WTC11 (cell line): ENCODE measurements around the gene GUCY2D. TPM values are rescaled to one million over a fixed set of nuclear protein-coding genes. Genes with fewer than 3 reads are reported as not detected.

ENCODE experiments used
- ATAC-seq: fragments of 200-7000 bp; cut with Tn5 transposase; 2 replicates; pipeline ENCODE4 v1.10.0; 2021; ENCODE audit warnings: mild to moderate bottlenecking, moderate library complexity
- CTCF ChIA-PET: fragments of 300-600 bp; sonication (Branson Sonifier 250); formaldehyde crosslinking; loops from one replicate; lab custom pipeline; 2021; ENCODE audit warnings: antibody characterized with exemption; lab: Charles Lee
- POLR2A ChIA-PET: fragments of 350-600 bp; sonication (Branson Sonifier 250); formaldehyde crosslinking; loops from one replicate; lab custom pipeline; 2021; ENCODE audit warnings: antibody characterized with exemption; lab: Charles Lee
- DNase-seq: peaks from one replicate; pipeline ENCODE4 v3.0.0; 2021; ENCODE audit warnings: low spot score
- H3K27ac Mint-ChIP-seq: 2 replicates; pipeline ENCODE4 v1.8.0; 2021; ENCODE audit warnings: mixed read lengths
- H3K27me3 Mint-ChIP-seq: 2 replicates; pipeline ENCODE4 v1.8.0; 2021; ENCODE audit warnings: low read depth, mild to moderate bottlenecking, moderate library complexity, mixed read lengths
- H3K36me3 Mint-ChIP-seq: 2 replicates; pipeline ENCODE4 v1.8.0; 2021; ENCODE audit warnings: mixed read lengths
- H3K4me1 Mint-ChIP-seq: 2 replicates; pipeline ENCODE4 v1.8.0; 2022; ENCODE audit warnings: mixed read lengths
- H3K4me3 Mint-ChIP-seq: 2 replicates; pipeline ENCODE4 v1.8.0; 2021; ENCODE audit warnings: mild to moderate bottlenecking, moderate library complexity, mixed read lengths
- H3K9me3 Mint-ChIP-seq: 2 replicates; pipeline ENCODE4 v1.8.0; 2021; ENCODE audit warnings: mixed read lengths
- CREB1 ChIP-seq: sonication (generic); formaldehyde crosslinking; IDR thresholded peaks from 2 replicates; pipeline ENCODE4 v1.8.0; 2023; ENCODE audit warnings: mild to moderate bottlenecking, missing genetic modification reagents
- ELF4 ChIP-seq: sonication (generic); formaldehyde crosslinking; IDR thresholded peaks from 2 replicates; pipeline ENCODE4 v1.8.1; 2022; ENCODE audit warnings: low read depth, mild to moderate bottlenecking, moderate library complexity, missing genetic modification reagents
- JAZF1 ChIP-seq: fragments of 250-450 bp; sonication (Bioruptor Pico); IDR thresholded peaks from 2 replicates; pipeline ENCODE4 v1.9.0; 2021; ENCODE audit warnings: moderate library complexity, mild to moderate bottlenecking, inconsistent platforms
- PRDM15 ChIP-seq: sonication (generic); formaldehyde crosslinking; IDR thresholded peaks from 2 replicates; pipeline ENCODE4 v1.8.0; 2022; ENCODE audit warnings: missing genetic modification reagents
- PRRX2 ChIP-seq: fragments of 250-450 bp; sonication (Bioruptor Pico); IDR thresholded peaks from 2 replicates; pipeline ENCODE4 v1.8.0; 2021; ENCODE audit warnings: mild to moderate bottlenecking
- ZNF121 ChIP-seq: sonication (generic); formaldehyde crosslinking; IDR thresholded peaks from 2 replicates; pipeline ENCODE4 v1.8.0; 2023; ENCODE audit warnings: missing genetic modification reagents
- ZNF396 ChIP-seq: fragments of 250-450 bp; sonication (Bioruptor Pico); IDR thresholded peaks from 2 replicates; pipeline ENCODE4 v1.8.0; 2021; ENCODE audit warnings: mild to moderate bottlenecking, moderate library complexity, borderline replicate concordance
- ZNF512 ChIP-seq: sonication (generic); formaldehyde crosslinking; IDR thresholded peaks from 2 replicates; pipeline ENCODE4 v1.8.1; 2022; ENCODE audit warnings: missing genetic modification reagents, borderline replicate concordance
- total RNA-seq: library from RNA; stranded (reverse); gene quantifications from 3 replicates; pipeline ENCODE4 v1.2.3, GENCODE V29; 2021
- TF ChIP-seq, protein P1 (sequence below): sonication (generic); formaldehyde crosslinking; IDR thresholded peaks from 2 replicates; pipeline ENCODE4 v1.8.1; 2023; ENCODE audit warnings: mild to moderate bottlenecking, missing genetic modification reagents
- TF ChIP-seq, protein P2 (sequence below): fragments of 200-600 bp; IDR thresholded peaks from 2 replicates; pipeline ENCODE4 v1.8.0; 2022; ENCODE audit warnings: antibody characterized with exemption
- TF ChIP-seq, protein P3 (sequence below): sonication (generic); formaldehyde crosslinking; IDR thresholded peaks from 2 replicates; pipeline ENCODE4 v1.8.0; 2023; ENCODE audit warnings: mild to moderate bottlenecking, missing genetic modification reagents

The GUCY2D gene
- total RNA-seq, 1 experiment from 2014 or later, result 0.87 TPM

GRCh38 chr17:7993972-7994589 is 8.3 kb upstream of the GUCY2D start:
- Mint-ChIP-seq H3K27me3 (peaks cover 28% of the 10 kb centered on the region), H3K27ac (no peak overlapping the region), H3K36me3 (peaks cover 3% of the 10 kb centered on the region; the same call in 1 of the 2 replicates), H3K4me1 (peaks cover 12% of the 10 kb centered on the region), H3K9me3 (peaks cover 7% of the 10 kb centered on the region; the same call in 1 of the 2 replicates), H3K4me3 (no peak overlapping the region)
- POLR2A ChIA-PET, result no interaction called here
- ATAC-seq, result no peak
- TF ChIP-seq, protein P1, sequence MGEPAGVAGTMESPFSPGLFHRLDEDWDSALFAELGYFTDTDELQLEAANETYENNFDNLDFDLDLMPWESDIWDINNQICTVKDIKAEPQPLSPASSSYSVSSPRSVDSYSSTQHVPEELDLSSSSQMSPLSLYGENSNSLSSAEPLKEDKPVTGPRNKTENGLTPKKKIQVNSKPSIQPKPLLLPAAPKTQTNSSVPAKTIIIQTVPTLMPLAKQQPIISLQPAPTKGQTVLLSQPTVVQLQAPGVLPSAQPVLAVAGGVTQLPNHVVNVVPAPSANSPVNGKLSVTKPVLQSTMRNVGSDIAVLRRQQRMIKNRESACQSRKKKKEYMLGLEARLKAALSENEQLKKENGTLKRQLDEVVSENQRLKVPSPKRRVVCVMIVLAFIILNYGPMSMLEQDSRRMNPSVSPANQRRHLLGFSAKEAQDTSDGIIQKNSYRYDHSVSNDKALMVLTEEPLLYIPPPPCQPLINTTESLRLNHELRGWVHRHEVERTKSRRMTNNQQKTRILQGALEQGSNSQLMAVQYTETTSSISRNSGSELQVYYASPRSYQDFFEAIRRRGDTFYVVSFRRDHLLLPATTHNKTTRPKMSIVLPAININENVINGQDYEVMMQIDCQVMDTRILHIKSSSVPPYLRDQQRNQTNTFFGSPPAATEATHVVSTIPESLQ (CRISPR knock-in tag), result no peak
- no peak for TF ChIP-seq ZNF396 (CRISPR knock-in tag)
- TF ChIP-seq PRRX2 (CRISPR knock-in tag), result no peak
- TF ChIP-seq, protein P2, sequence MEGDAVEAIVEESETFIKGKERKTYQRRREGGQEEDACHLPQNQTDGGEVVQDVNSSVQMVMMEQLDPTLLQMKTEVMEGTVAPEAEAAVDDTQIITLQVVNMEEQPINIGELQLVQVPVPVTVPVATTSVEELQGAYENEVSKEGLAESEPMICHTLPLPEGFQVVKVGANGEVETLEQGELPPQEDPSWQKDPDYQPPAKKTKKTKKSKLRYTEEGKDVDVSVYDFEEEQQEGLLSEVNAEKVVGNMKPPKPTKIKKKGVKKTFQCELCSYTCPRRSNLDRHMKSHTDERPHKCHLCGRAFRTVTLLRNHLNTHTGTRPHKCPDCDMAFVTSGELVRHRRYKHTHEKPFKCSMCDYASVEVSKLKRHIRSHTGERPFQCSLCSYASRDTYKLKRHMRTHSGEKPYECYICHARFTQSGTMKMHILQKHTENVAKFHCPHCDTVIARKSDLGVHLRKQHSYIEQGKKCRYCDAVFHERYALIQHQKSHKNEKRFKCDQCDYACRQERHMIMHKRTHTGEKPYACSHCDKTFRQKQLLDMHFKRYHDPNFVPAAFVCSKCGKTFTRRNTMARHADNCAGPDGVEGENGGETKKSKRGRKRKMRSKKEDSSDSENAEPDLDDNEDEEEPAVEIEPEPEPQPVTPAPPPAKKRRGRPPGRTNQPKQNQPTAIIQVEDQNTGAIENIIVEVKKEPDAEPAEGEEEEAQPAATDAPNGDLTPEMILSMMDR, result no peak
- no peak for TF ChIP-seq ELF4 (CRISPR knock-in tag)
- no peak for TF ChIP-seq ZNF121 (CRISPR knock-in tag)
- TF ChIP-seq JAZF1 (CRISPR knock-in tag), result no peak
- CTCF ChIA-PET, result interaction anchor here (2.5 kb wide), 1 partner anchor 22 kb away, joined by 9 read pairs; no protein-coding TSS in a partner anchor
- DNase-seq, result no peak

DNA sequence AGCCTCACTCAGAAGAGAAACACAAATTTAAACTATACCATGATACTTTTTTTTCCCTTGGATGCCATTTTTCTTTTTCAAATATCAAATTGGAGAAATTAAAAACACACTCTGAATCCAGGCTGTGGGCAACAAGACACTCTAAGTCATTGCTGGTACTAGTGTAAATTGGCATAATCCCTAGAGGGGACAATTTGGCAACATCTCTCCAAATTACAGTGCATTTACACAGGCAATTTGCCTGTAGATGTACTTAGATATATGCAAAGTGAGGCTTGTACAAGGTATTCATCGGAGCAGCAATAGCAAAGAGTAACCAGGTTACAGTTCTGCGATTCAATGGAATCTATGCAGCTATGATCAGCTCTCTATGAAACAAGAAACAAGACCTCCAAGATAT is 6.7 kb upstream of the GUCY2D start:
- DNase-seq (no peak), ATAC-seq (no peak)
- CTCF ChIA-PET, result interaction anchor here (1.9 kb wide), 1 partner anchor 151 kb away, joined by 6 read pairs; no protein-coding TSS in a partner anchor
- H3K9me3 Mint-ChIP-seq, result peaks cover 4% of the 10 kb centered on the region; the same call in 1 of the 2 replicates
- POLR2A ChIA-PET, result no interaction called here
- peaks cover 3% of the 10 kb centered on the region; the same call in 1 of the 2 replicates for H3K36me3 Mint-ChIP-seq
- no peak overlapping the region for H3K4me3 Mint-ChIP-seq
- H3K4me1 Mint-ChIP-seq, result peaks cover 6% of the 10 kb centered on the region
- no peak overlapping the region for H3K27ac Mint-ChIP-seq
- H3K27me3 Mint-ChIP-seq, result peaks cover 20% of the 10 kb centered on the region
- TF ChIP-seq CREB1, result no peak
- no peak for TF ChIP-seq ZNF512 (CRISPR knock-in tag)
- TF ChIP-seq, protein P3, sequence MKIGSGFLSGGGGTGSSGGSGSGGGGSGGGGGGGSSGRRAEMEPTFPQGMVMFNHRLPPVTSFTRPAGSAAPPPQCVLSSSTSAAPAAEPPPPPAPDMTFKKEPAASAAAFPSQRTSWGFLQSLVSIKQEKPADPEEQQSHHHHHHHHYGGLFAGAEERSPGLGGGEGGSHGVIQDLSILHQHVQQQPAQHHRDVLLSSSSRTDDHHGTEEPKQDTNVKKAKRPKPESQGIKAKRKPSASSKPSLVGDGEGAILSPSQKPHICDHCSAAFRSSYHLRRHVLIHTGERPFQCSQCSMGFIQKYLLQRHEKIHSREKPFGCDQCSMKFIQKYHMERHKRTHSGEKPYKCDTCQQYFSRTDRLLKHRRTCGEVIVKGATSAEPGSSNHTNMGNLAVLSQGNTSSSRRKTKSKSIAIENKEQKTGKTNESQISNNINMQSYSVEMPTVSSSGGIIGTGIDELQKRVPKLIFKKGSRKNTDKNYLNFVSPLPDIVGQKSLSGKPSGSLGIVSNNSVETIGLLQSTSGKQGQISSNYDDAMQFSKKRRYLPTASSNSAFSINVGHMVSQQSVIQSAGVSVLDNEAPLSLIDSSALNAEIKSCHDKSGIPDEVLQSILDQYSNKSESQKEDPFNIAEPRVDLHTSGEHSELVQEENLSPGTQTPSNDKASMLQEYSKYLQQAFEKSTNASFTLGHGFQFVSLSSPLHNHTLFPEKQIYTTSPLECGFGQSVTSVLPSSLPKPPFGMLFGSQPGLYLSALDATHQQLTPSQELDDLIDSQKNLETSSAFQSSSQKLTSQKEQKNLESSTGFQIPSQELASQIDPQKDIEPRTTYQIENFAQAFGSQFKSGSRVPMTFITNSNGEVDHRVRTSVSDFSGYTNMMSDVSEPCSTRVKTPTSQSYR (CRISPR knock-in tag), result no peak
- TF ChIP-seq PRDM15 (CRISPR knock-in tag), result no peak
